Small intestine (tissue), 16 donors: ENCODE measurements around the gene CREB5. TPM values are rescaled to one million over a fixed set of nuclear protein-coding genes. Genes with fewer than 3 reads are reported as not detected.
A peak's percentile ranks its signal among the peaks of the same experiment; 100 is the strongest.

ENCODE experiments used
- DNase-seq, 2 donors: peaks; one replicate each; pipeline versions ENCODE4 v3.0.0 to v3.0.0-alpha.2; 2013
- FAIRE-seq: peaks from 2 replicates; lab custom pipeline; 2012; peaks lifted over from hg19 to GRCh38; lab: Jason Lieb, UNC
- H3K27ac ChIP-seq, 3 donors: one replicate each; pipeline ENCODE4 v1.5.1; 2013; ENCODE audit warnings: low read length in 2 of 3, mild to moderate bottlenecking in 2 of 3, control low read depth in 1 of 3, inconsistent platforms in 1 of 3, low read depth in 1 of 3, moderate library complexity in 1 of 3
- H3K27me3 ChIP-seq, 3 donors: one replicate each; pipeline ENCODE4 v1.6.1; 2013; ENCODE audit warnings: low read length in 3 of 3, inconsistent platforms in 1 of 3; ENCODE audit not compliant: control insufficient read depth in 3 of 3, insufficient read depth in 3 of 3
- H3K36me3 ChIP-seq, 3 donors: one replicate each; pipeline ENCODE4 v1.6.1; 2013; ENCODE audit warnings: low read length in 3 of 3, inconsistent platforms in 1 of 3, low read depth in 1 of 3, mild to moderate bottlenecking in 1 of 3, moderate library complexity in 1 of 3; ENCODE audit not compliant: control insufficient read depth in 3 of 3, insufficient read depth in 2 of 3
- H3K4me1 ChIP-seq, 3 donors: one replicate each; pipeline ENCODE4 v1.6.1; 2013; ENCODE audit warnings: low read length in 2 of 3, inconsistent platforms in 1 of 3, low read depth in 1 of 3, mild to moderate bottlenecking in 1 of 3, moderate library complexity in 1 of 3; ENCODE audit not compliant: control insufficient read depth in 3 of 3, insufficient read depth in 2 of 3
- H3K4me3 ChIP-seq, 3 donors: one replicate each; pipeline ENCODE4 v1.5.1; 2013; ENCODE audit warnings: low read length in 3 of 3, control low read depth in 1 of 3, inconsistent platforms in 1 of 3, low read depth in 1 of 3, mild to moderate bottlenecking in 1 of 3, moderate library complexity in 1 of 3
- H3K9me3 ChIP-seq, 2 donors: one replicate each; pipeline ENCODE4 v1.6.1; 2013; ENCODE audit warnings: low read depth in 1 of 2, low read length in 1 of 2; ENCODE audit not compliant: control insufficient read depth in 2 of 2, insufficient read depth in 1 of 2
- WGBS, 3 donors: extraction: QIAGEN DNeasy Blood & Tissue Kit; methylation state at CpG; one replicate each; pipeline ENCODE4 v1.1.7; 2013; 5-methylcytosine and 5-hydroxymethylcytosine counted together
- long read RNA-seq, 10 donors: transcript quantifications; one replicate each; lab custom pipeline, GENCODE V29; 2026
- polyA plus RNA-seq, 4 donors: library from polyadenylated mRNA; stranded (reverse) in 3 of 4; unstranded in 1 of 4; fragments of 200-250 nt in 3 of 4; fragments of 120-200 nt in 1 of 4; gene quantifications; one replicate each; pipeline versions ENCODE4 v1.2.1 to v1.2.3, GENCODE V29; 2013
- donor health status: healthy with polysubstance abuse.
- donor health status: control.
- donor health status: control.
- donor health status: Bipolar disorder and iron deficiency.
- donor health status: healthy.

The CREB5 gene
- 1 to 10 TPM in 2 of 4 donors, under 1 TPM in 1, not detected in 1; 0.27 to 3.0 (median 1.8) TPM for polyA plus RNA-seq
- long read RNA-seq, donor 1, partial matches to known transcripts, result 0 of 2 reads
- long read RNA-seq, donor 1, other reads (novel, unspliced or antisense), result 0 of 2 reads
- long read RNA-seq, donor 2, partial matches to known transcripts, result 0 of 1 reads
- long read RNA-seq, donor 2, other reads (novel, unspliced or antisense), result 0 of 1 reads
- long read RNA-seq, donor 3, partial matches to known transcripts, result 0 of 1 reads
- long read RNA-seq, donor 3, other reads (novel, unspliced or antisense), result 0 of 1 reads
- long read RNA-seq, donor 4, result 0 reads
- long read RNA-seq, donor 5, result 0 reads
- long read RNA-seq, donor 6, result 0 reads
- long read RNA-seq, donor 7, transcript CREB5-212 (2 exons, 603 nt), result major isoform, 8 of 9 reads
- long read RNA-seq, donor 7, partial matches to known transcripts, result 0 of 9 reads
- long read RNA-seq, donor 7, other reads (novel, unspliced or antisense), result 0 of 9 reads
- long read RNA-seq, donor 8, partial matches to known transcripts, result 0 of 3 reads
- long read RNA-seq, donor 8, other reads (novel, unspliced or antisense), result 0 of 3 reads
- long read RNA-seq, donor 9, partial matches to known transcripts, result 0 of 1 reads
- long read RNA-seq, donor 9, other reads (novel, unspliced or antisense), result 0 of 1 reads
- long read RNA-seq, donor 10, partial matches to known transcripts, result 0 of 5 reads
- long read RNA-seq, donor 10, other reads (novel, unspliced or antisense), result 0 of 5 reads

- Histone ChIP-seq H3K27me3 (peaks cover 4 to 53% (median 10%) of the 10 kb centered on the region in 3 donors), H3K27ac (no peak within 1 kb of the TSS), H3K9me3 (no peaks in the 10 kb centered on the region), H3K4me3 (no peak within 1 kb of the TSS), H3K36me3 (no peaks in the 10 kb centered on the region), H3K4me1 (peaks cover 0 to 18% (median 6%) of the 10 kb centered on the region in 3 donors)
- DNase-seq (peak in 1 of 2 donors; percentile 42), FAIRE-seq (no peak)
- WGBS, 3 donors, result 17 to 52% (median 41%) methylated on average over 8 of the region's 8 CpGs
Observed at GRCh38 chr7:28411876-28412662, at the start of gene CREB5. Gene CREB5 (plus strand): TSS chr7:28412518. CDS start chr7:28412915, 397 bp downstream.

GRCh38 chr7:28362812-28363211 lies 49.5 kb upstream of the CREB5 start:
- Histone ChIP-seq H3K9me3 (peaks cover 0 to 4% of the 10 kb centered on the region in 2 donors), H3K4me1 (peaks cover 0 to 5% (median 0%) of the 10 kb centered on the region in 3 donors), H3K4me3 (no peak overlapping the region), H3K27me3 (no peaks in the 10 kb centered on the region), H3K36me3 (no peaks in the 10 kb centered on the region), H3K27ac (no peak overlapping the region)
- no peak for DNase-seq
- FAIRE-seq, result no peak

GRCh38 chr7:28364082-28364481 lies 48.2 kb upstream of the CREB5 start:
- Histone ChIP-seq H3K4me1 (peaks cover 0 to 5% (median 0%) of the 10 kb centered on the region in 3 donors), H3K27me3 (no peaks in the 10 kb centered on the region), H3K36me3 (no peaks in the 10 kb centered on the region), H3K9me3 (peaks cover 0 to 4% of the 10 kb centered on the region in 2 donors), H3K27ac (no peak overlapping the region), H3K4me3 (no peak overlapping the region)
- no peak for DNase-seq
- no peak for FAIRE-seq
- 75 to 79% (median 77%) methylated on average over 3 of the region's 3 CpGs for WGBS, 3 donors

GRCh38 chr7:28369523-28369922 lies 42.8 kb upstream of the CREB5 start:
- no peak for DNase-seq
- Histone ChIP-seq H3K27ac (no peak overlapping the region), H3K36me3 (no peaks in the 10 kb centered on the region)

GRCh38 chr7:28371846-28372245 lies 40.5 kb upstream of the CREB5 start:
- no peak for FAIRE-seq

More at GRCh38 chr7:28369523-28369922, 42.8 kb upstream of the CREB5 start:
- Histone ChIP-seq H3K9me3 (peaks cover 0 to under 1% of the 10 kb centered on the region in 2 donors), H3K4me1 (no peaks in the 10 kb centered on the region), H3K27me3 (no peaks in the 10 kb centered on the region), H3K4me3 (no peak overlapping the region)
- no peak for FAIRE-seq
- WGBS, 3 donors, result 69 to 78% (median 71%) methylated on average over 4 of the region's 4 CpGs

GRCh38 chr7:28373990-28374389 lies 38.3 kb upstream of the CREB5 start:
- H3K27ac ChIP-seq, result no peak overlapping the region
- H3K4me3 ChIP-seq, result no peak overlapping the region
- no peaks in the 10 kb centered on the region for H3K27me3 ChIP-seq
- DNase-seq, result no peak
- H3K4me1 ChIP-seq, result no peaks in the 10 kb centered on the region
- no peak for FAIRE-seq
- WGBS, 3 donors, result 87 to 89% (median 87%) methylated on average over 3 of the region's 3 CpGs
- H3K36me3 ChIP-seq, result no peaks in the 10 kb centered on the region
- H3K9me3 ChIP-seq, result no peaks in the 10 kb centered on the region

More at GRCh38 chr7:28371846-28372245, 40.5 kb upstream of the CREB5 start:
- no peak overlapping the region for H3K4me3 ChIP-seq
- H3K4me1 ChIP-seq, result no peaks in the 10 kb centered on the region
- WGBS, 3 donors, result 63 to 67% (median 67%) methylated on average over 7 of the region's 7 CpGs
- no peak overlapping the region for H3K27ac ChIP-seq
- H3K36me3 ChIP-seq, result no peaks in the 10 kb centered on the region
- H3K27me3 ChIP-seq, result no peaks in the 10 kb centered on the region
- H3K9me3 ChIP-seq, result no peaks in the 10 kb centered on the region
- no peak for DNase-seq

GRCh38 chr7:28375729-28376128 lies 36.6 kb upstream of the CREB5 start:
- no peak overlapping the region for H3K27ac ChIP-seq
- no peaks in the 10 kb centered on the region for H3K4me1 ChIP-seq
- 23 to 73% (median 50%) methylated on average over 1 of the region's 1 CpG for WGBS, 3 donors
- FAIRE-seq (no peak), DNase-seq (no peak)
- H3K36me3 ChIP-seq, result no peaks in the 10 kb centered on the region
- H3K4me3 ChIP-seq, result no peak overlapping the region
- H3K27me3 ChIP-seq, result no peaks in the 10 kb centered on the region
- H3K9me3 ChIP-seq, result no peaks in the 10 kb centered on the region

GRCh38 chr7:28376634-28377033 lies 35.7 kb upstream of the CREB5 start:
- WGBS, 3 donors, result 89 to 93% (median 92%) methylated on average over 2 of the region's 2 CpGs
- Histone ChIP-seq H3K4me1 (no peaks in the 10 kb centered on the region), H3K9me3 (no peaks in the 10 kb centered on the region), H3K4me3 (no peak overlapping the region), H3K36me3 (no peaks in the 10 kb centered on the region), H3K27ac (no peak overlapping the region), H3K27me3 (no peaks in the 10 kb centered on the region)
- DNase-seq (no peak), FAIRE-seq (no peak)
